ENCODE results near the gene M6PR.

M6PR gene

GRCh38 chr12:8985213-8985754 lies 35.8 kb upstream of the M6PR start:
- no peak for ATAC-seq (ENCODE audit: low read depth)
- DNase-seq (ENCODE audit: low spot score): no peak
- TF ChIP-seq CTCF (IDR thresholded peaks at IDR 0.05; ENCODE audit: poor library complexity, severe bottlenecking): no peak
- Histone ChIP-seq H3K4me3 (ENCODE audit: severe bottlenecking) (no peak overlapping the region), H3K36me3 (ENCODE audit: low read depth) (no peaks in the 10 kb centered on the region), H3K27me3 (ENCODE audit: insufficient read depth, poor library complexity, severe bottlenecking) (no peaks in the 10 kb centered on the region), H3K4me1 (ENCODE audit: insufficient read depth, poor library complexity, severe bottlenecking) (no peaks in the 10 kb centered on the region), H3K27ac (ENCODE audit: poor library complexity, severe bottlenecking) (no peak overlapping the region), H3K9me3 (ENCODE audit: severe bottlenecking) (no peaks in the 10 kb centered on the region)

- DNase-seq (ENCODE audit: low spot score) (no peak), ATAC-seq (ENCODE audit: low read depth) (no peak)
- Histone ChIP-seq H3K27ac (ENCODE audit: poor library complexity, severe bottlenecking) (no peak overlapping the region), H3K27me3 (ENCODE audit: insufficient read depth, poor library complexity, severe bottlenecking) (no peaks in the 10 kb centered on the region), H3K4me3 (ENCODE audit: severe bottlenecking) (no peak overlapping the region), H3K36me3 (ENCODE audit: low read depth) (no peaks in the 10 kb centered on the region), H3K4me1 (ENCODE audit: insufficient read depth, poor library complexity, severe bottlenecking) (no peaks in the 10 kb centered on the region), H3K9me3 (ENCODE audit: severe bottlenecking) (no peaks in the 10 kb centered on the region)
- TF ChIP-seq CTCF (IDR thresholded peaks at IDR 0.05; ENCODE audit: poor library complexity, severe bottlenecking): no peak
Measured at GRCh38 chr12:8980137-8980536, 30.7 kb upstream of the M6PR start.

- no peaks in the 10 kb centered on the region for H3K9me3 ChIP-seq (ENCODE audit: severe bottlenecking)
- TF ChIP-seq CTCF (IDR thresholded peaks at IDR 0.05; ENCODE audit: poor library complexity, severe bottlenecking): no peak
- no peak overlapping the region for H3K4me3 ChIP-seq (ENCODE audit: severe bottlenecking)
- no peaks in the 10 kb centered on the region for H3K36me3 ChIP-seq (ENCODE audit: low read depth)
- H3K4me1 ChIP-seq (ENCODE audit: insufficient read depth, poor library complexity, severe bottlenecking): no peaks in the 10 kb centered on the region
- H3K27ac ChIP-seq (ENCODE audit: poor library complexity, severe bottlenecking): no peak overlapping the region
- no peaks in the 10 kb centered on the region for H3K27me3 ChIP-seq (ENCODE audit: insufficient read depth, poor library complexity, severe bottlenecking)
- ATAC-seq (ENCODE audit: low read depth): no peak
- DNase-seq (ENCODE audit: low spot score): no peak
Measured at GRCh38 chr12:8970432-8970831, 21.0 kb upstream of the M6PR start.

GRCh38 chr12:8969861-8970411 lies 20.5 kb upstream of the M6PR start:
- no peak overlapping the region for H3K4me3 ChIP-seq (ENCODE audit: severe bottlenecking)
- DNase-seq (ENCODE audit: low spot score): no peak
- no peak for ATAC-seq (ENCODE audit: low read depth)
- no peak overlapping the region for H3K27ac ChIP-seq (ENCODE audit: poor library complexity, severe bottlenecking)
- TF ChIP-seq CTCF (IDR thresholded peaks at IDR 0.05; ENCODE audit: poor library complexity, severe bottlenecking): no peak
- no peaks in the 10 kb centered on the region for H3K36me3 ChIP-seq (ENCODE audit: low read depth)
- H3K4me1 ChIP-seq (ENCODE audit: insufficient read depth, poor library complexity, severe bottlenecking): no peaks in the 10 kb centered on the region
- no peaks in the 10 kb centered on the region for H3K9me3 ChIP-seq (ENCODE audit: severe bottlenecking)
- no peaks in the 10 kb centered on the region for H3K27me3 ChIP-seq (ENCODE audit: insufficient read depth, poor library complexity, severe bottlenecking)

- no peaks in the 10 kb centered on the region for H3K27me3 ChIP-seq (ENCODE audit: insufficient read depth, poor library complexity, severe bottlenecking)
- H3K27ac ChIP-seq (ENCODE audit: poor library complexity, severe bottlenecking): no peak overlapping the region
- no peak for TF ChIP-seq CTCF (IDR thresholded peaks at IDR 0.05; ENCODE audit: poor library complexity, severe bottlenecking)
- DNase-seq (ENCODE audit: low spot score) (no peak), ATAC-seq (ENCODE audit: low read depth) (no peak)
- H3K9me3 ChIP-seq (ENCODE audit: severe bottlenecking): no peaks in the 10 kb centered on the region
- H3K4me3 ChIP-seq (ENCODE audit: severe bottlenecking): no peak overlapping the region
- H3K36me3 ChIP-seq (ENCODE audit: low read depth): no peaks in the 10 kb centered on the region
- no peaks in the 10 kb centered on the region for H3K4me1 ChIP-seq (ENCODE audit: insufficient read depth, poor library complexity, severe bottlenecking)
Measured at GRCh38 chr12:8968761-8969160, 19.3 kb upstream of the M6PR start.

Measured in RWPE2 (cell line).